OCI-LY1 (cell line): Measurements from ENCODE around the gene RGPD8.

Experiments
- H2AFZ ChIP-seq: fragments of 200-600 bp; sonication (generic), shearing (Covaris generic); 2 replicates; pipeline ENCODE4 v1.6.0; 2014; ENCODE audit warnings: antibody characterized with exemption, mild to moderate bottlenecking, low read length
- H3F3A ChIP-seq: fragments of 200-600 bp; sonication (generic), shearing (Covaris generic); 2 replicates; pipeline ENCODE4 v1.6.0; 2014; ENCODE audit warnings: mild to moderate bottlenecking, antibody characterized with exemption, low read length, moderate library complexity; ENCODE audit not compliant: insufficient read depth
- H3K27ac ChIP-seq: fragments of 200-600 bp; sonication (generic); 2 replicates; pipeline ENCODE4 v1.5.1; 2014; ENCODE audit warnings: low read length, mixed run types, mild to moderate bottlenecking, low read depth; ENCODE audit not compliant: poor library complexity, severe bottlenecking
- H3K27me3 ChIP-seq: fragments of 200-600 bp; sonication (generic); 2 replicates; pipeline ENCODE4 v1.6.0; 2014; ENCODE audit warnings: antibody characterized with exemption, mild to moderate bottlenecking, low read length, moderate library complexity; ENCODE audit not compliant: insufficient read depth
- H3K36me3 ChIP-seq: fragments of 200-600 bp; sonication (generic); 2 replicates; pipeline ENCODE4 v1.6.1; 2014; ENCODE audit warnings: mild to moderate bottlenecking, antibody characterized with exemption, low read length, moderate library complexity, mixed read lengths; ENCODE audit not compliant: insufficient read depth
- H3K4me1 ChIP-seq: fragments of 200-600 bp; sonication (generic); 2 replicates; pipeline ENCODE4 v1.5.1; 2014; ENCODE audit warnings: mild to moderate bottlenecking, low read length, moderate library complexity; ENCODE audit not compliant: insufficient read depth, severe bottlenecking
- H3K4me2 ChIP-seq: fragments of 200-600 bp; sonication (generic), shearing (Covaris generic); 2 replicates; pipeline ENCODE4 v1.6.1; 2014; ENCODE audit warnings: low read length
- H3K4me3 ChIP-seq: fragments of 200-600 bp; sonication (generic); 2 replicates; pipeline ENCODE4 v1.5.1; 2014; ENCODE audit warnings: low read length, low read depth, mild to moderate bottlenecking, mixed read lengths; ENCODE audit not compliant: poor library complexity, severe bottlenecking
- H3K79me2 ChIP-seq: fragments of 200-600 bp; shearing (Covaris generic); 2 replicates; pipeline ENCODE4 v1.6.1; 2016; ENCODE audit warnings: mixed run types, low read length, mixed read lengths; ENCODE audit not compliant: insufficient read depth
- H3K9ac ChIP-seq: fragments of 200-600 bp; sonication (generic), shearing (Covaris generic); 2 replicates; pipeline ENCODE4 v1.6.1; 2014; ENCODE audit warnings: mild to moderate bottlenecking, low read length, mixed read lengths
- H3K9me2 ChIP-seq: fragments of 200-600 bp; sonication (generic), shearing (Covaris generic); 2 replicates; pipeline ENCODE4 v1.6.1; 2014; ENCODE audit warnings: low read depth, mild to moderate bottlenecking, low read length, mixed read lengths
- H3K9me3 ChIP-seq: fragments of 200-600 bp; shearing (Covaris generic); 2 replicates; pipeline ENCODE4 v1.6.1; 2014; ENCODE audit warnings: low read length, mixed read lengths
- H4K20me1 ChIP-seq: fragments of 200-600 bp; sonication (generic), shearing (Covaris generic); 2 replicates; pipeline ENCODE4 v1.6.0; 2016; ENCODE audit warnings: mild to moderate bottlenecking, low read length; ENCODE audit not compliant: insufficient read depth
- CTCF ChIP-seq: fragments of 200-600 bp; sonication (generic), shearing (Covaris generic); IDR thresholded peaks from 2 replicates; pipeline ENCODE4 v1.5.1; 2017; ENCODE audit warnings: mild to moderate bottlenecking, antibody characterized with exemption, low read length, moderate library complexity, mixed read lengths
- EZH2 ChIP-seq: fragments of 200-600 bp; sonication (generic), shearing (Covaris generic); IDR thresholded peaks from 2 replicates; pipeline ENCODE4 v1.8.0; 2017; ENCODE audit warnings: borderline replicate concordance, mixed run types, mild to moderate bottlenecking, antibody characterized with exemption, low read length, moderate library complexity, mixed read lengths

RGPD8 gene

DNA sequence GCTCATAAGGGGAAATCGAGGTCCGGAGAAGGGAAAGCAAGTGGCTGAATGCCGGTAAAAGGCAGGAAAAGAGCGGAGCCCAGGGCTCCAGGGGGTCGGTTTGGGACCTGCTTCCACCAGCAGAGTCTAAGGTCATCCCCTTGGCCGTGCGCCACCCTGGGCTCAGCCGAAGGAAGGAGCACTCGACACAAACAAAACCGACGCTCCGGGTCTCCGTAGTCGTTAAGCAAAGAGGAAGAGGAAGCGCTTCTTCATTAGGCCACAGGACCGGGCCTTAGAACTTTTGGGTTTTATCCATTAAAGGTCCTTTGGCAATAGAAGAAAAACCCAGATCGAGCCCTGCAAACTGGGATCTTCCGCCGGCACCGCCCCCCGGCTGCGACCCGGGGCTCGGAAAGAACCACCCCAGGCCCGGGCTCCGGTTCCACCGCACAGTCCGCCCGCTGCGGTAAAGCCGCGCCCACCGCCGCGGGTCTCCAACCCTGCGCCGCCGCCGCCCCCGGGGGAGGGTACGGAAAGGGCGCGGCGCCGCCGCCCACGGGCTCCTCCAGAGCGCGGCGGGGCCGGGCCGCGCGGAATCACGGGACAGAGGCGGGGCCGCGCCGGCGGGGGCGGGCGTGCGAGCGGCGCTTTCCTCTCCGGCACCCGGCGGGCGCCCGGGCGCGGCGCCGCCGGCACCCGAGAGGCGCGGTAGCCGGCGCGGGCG is 48.2 kb upstream of the RGPD8 start, which contains the start of gene TTL:
TTL (plus strand) TSS at position 629 of the 706 bp plus-strand sequence. CDS start 189 bp downstream, outside the sequence.
- no peak for TF ChIP-seq EZH2
- TF ChIP-seq CTCF: no peak
- Histone ChIP-seq H3K9me3 (no peaks in the 10 kb centered on the region), H4K20me1 (no peaks in the 10 kb centered on the region), H2AFZ (peak within 1 kb of the TSS; percentile 71; the same call in 1 of the 2 replicates), H3K9ac (peak within 1 kb of the TSS; percentile 95), H3K79me2 (peaks cover 21% of the 10 kb centered on the region), H3K4me1 (peaks cover 20% of the 10 kb centered on the region), H3F3A (no peaks in the 10 kb centered on the region), H3K4me2 (peak within 1 kb of the TSS; percentile 96), H3K36me3 (peaks cover 15% of the 10 kb centered on the region), H3K27me3 (no peaks in the 10 kb centered on the region), H3K9me2 (no peaks in the 10 kb centered on the region), H3K27ac (peak within 1 kb of the TSS; percentile 83), H3K4me3 (peak within 1 kb of the TSS; percentile 98)

DNA sequence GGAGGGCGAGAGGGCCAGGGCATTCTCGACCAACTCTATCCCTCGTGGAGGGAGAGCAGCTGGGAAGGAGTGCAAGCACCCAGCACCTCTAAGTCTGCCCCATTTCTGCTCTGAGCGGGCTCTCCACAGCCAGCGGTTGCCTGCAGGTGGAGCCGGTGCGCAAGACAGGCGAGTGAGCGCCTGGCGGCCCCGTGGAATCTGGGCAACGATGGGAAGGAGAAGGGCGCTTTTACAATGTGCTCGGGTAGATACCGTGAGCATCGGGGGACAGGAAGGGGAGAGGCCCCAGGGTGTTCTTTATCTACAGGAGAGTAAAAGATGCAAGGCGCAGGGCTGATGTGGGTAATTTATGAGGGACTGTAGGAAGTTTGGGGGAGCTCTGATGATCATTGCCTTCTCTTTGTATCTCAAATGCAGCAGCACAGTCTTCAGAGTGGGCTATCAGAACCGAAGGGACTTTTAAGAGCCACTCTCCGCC is 47.6 kb upstream of the RGPD8 start:
- Histone ChIP-seq H2AFZ (peak overlapping the region; percentile 71), H3F3A (no peaks in the 10 kb centered on the region), H3K36me3 (peaks cover 9% of the 10 kb centered on the region), H3K27ac (peak overlapping the region; percentile 83), H3K79me2 (peaks cover 19% of the 10 kb centered on the region), H3K4me2 (peak overlapping the region; percentile 96), H3K9ac (peak overlapping the region; percentile 82), H3K9me3 (no peaks in the 10 kb centered on the region), H3K4me3 (peak overlapping the region; percentile 74), H3K9me2 (no peaks in the 10 kb centered on the region), H4K20me1 (no peaks in the 10 kb centered on the region), H3K27me3 (no peaks in the 10 kb centered on the region), H3K4me1 (peaks cover 20% of the 10 kb centered on the region)
- TF ChIP-seq CTCF (peak; percentile 71), EZH2 (no peak)

GRCh38 chr2:112480530-112481049 is 47.1 kb upstream of the RGPD8 start:
- Histone ChIP-seq H3F3A (no peaks in the 10 kb centered on the region), H3K36me3 (peaks cover 4% of the 10 kb centered on the region), H3K9me3 (no peaks in the 10 kb centered on the region), H4K20me1 (no peaks in the 10 kb centered on the region), H3K79me2 (peaks cover 16% of the 10 kb centered on the region), H2AFZ (peak overlapping the region; percentile 36; the same call in 1 of the 2 replicates), H3K4me1 (peaks cover 20% of the 10 kb centered on the region), H3K27me3 (no peaks in the 10 kb centered on the region), H3K4me2 (peak overlapping the region; percentile 96), H3K9ac (peak overlapping the region; percentile 82; the same call in 1 of the 2 replicates), H3K4me3 (peak overlapping the region; percentile 74), H3K9me2 (no peaks in the 10 kb centered on the region), H3K27ac (no peak overlapping the region)
- TF ChIP-seq EZH2 (no peak), CTCF (no peak)
